ENCODE data around the gene MMP23B. TPM values are rescaled to one million over a fixed set of nuclear protein-coding genes. Genes with fewer than 3 reads are reported as not detected.

MMP23B gene
- not detected in 2 replicates for polyA plus RNA-seq

GRCh38 chr1:1631782-1632420 is at the start of gene MMP23B:
Gene MMP23B (plus strand): TSS chr1:1632173. CDS start chr1:1632219, 46 bp downstream.

GRCh38 chr1:1599935-1600860 is 31.8 kb upstream of the MMP23B start, which contains the start of gene FNDC10:
Gene FNDC10 (minus strand): TSS chr1:1600135. CDS start chr1:1600015, 120 bp downstream.

DNA sequence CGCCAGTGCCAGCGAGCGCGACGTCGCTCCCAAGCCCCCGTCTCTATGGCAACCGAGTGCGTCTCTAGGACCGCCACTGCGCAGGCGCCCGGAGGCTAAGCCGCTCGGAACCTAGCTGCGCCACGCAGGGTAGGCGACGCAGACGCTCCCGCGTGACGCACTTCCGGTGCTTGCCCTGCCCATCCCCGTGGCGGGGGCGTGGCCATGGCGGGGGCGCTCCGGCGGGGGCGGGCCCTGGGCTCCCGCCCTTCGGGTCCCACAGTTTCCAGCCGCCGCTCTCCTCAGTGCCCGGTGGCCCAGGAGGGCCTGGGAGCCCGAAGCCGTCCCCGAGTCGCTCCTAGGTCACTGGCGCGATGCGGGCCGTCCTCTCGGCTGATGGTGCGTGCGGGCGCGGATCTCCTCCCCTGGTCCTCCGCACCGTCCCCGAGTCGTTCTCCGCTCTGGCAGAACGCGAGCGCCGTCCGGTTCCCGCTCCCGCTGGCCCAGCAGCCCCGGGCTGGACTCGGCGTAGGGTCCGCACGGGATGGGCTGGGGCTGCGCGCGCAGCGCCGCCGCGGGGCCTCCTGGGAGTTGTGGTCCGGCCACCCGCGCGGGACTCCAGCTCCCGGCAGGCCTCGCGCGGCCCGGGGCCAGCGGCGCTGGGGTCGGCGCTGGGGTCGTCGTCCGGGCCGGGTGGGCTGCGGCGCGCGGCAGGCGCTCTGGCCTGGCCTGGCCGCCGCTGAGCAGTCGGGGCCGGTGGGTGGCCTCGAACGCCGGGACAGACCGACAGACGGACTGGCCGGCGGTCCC is 16.5 kb upstream of the MMP23B start, which contains the start of gene MIB2:
TSS of gene MIB2 (plus strand) at position 245 of the 789 bp plus-strand sequence. CDS start 7,953 bp downstream, outside the sequence.

DNA sequence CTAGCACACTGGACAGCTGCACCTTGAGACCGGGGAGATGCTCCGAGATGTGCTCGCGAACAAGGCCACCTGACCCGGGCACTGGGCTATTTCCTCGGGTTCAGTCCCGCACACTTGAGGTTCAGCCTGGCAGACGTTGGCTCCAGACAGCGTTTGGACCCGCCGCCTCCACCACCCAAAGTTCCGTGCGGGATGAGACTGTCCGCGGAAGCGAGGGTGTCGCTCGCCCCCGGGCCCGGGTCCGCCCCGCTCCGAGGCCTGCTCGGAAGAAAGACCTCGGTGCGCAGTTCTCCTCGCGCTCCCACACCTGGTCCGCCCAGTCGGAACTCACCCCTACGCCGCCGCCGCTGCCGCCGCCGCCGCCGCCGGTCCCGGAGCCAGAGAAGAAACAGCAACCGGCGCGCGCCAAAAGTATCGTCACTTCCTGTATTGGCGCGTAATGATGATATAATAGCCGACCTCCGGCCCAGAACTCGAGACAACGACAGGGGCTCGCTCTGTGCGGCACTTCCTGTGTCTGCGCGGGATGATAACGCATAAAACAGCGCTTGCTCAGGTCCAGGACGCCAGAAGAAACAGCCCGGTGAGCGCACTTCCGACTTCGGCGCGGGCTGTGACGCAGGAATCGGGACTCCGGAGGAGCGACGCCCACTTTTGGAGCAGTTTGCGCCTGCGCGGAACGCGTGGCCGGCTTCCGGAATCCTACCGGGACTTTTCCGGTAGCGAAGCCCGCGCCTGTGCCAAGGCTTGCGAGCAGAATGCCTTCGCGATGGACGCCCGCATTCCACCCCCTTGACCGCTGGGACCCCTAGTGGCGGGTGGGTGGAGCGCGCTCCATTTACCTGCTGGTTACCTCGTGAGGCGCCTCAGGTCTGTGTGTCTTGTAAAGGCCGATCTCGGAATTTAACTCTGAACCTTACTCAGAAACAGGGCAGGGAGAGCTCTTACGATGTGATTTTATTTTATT is 26.9 kb downstream of the MMP23B start, which contains the start of gene CDK11B:
TSS of gene CDK11B (minus strand) at position 422 of the 967 bp plus-strand sequence. CDS start 1,519 bp downstream, outside the sequence.

Other genes with a start within 250 kb of the MMP23B start
- 22.1 and 24.2 TPM in 2 replicates for gene CCNL2, start 232.8 kb upstream of the MMP23B start, polyA plus RNA-seq
- gene MRPL20, start 224.9 kb upstream of the MMP23B start, polyA plus RNA-seq: 252 and 299 TPM in 2 replicates
- gene ANKRD65, start 210.9 kb upstream of the MMP23B start, polyA plus RNA-seq: 0.24 TPM in 1 of 2 replicates, not detected in the other
- gene VWA1, start 196.5 kb upstream of the MMP23B start, polyA plus RNA-seq: 0.74 TPM in 1 of 2 replicates, not detected in the other
- 3.1 and 14.2 TPM in 2 replicates for gene ATAD3C, start 182.5 kb upstream of the MMP23B start, polyA plus RNA-seq
- not detected in 2 replicates for gene ATAD3B, start 160.4 kb upstream of the MMP23B start, polyA plus RNA-seq
- 0.10 and 0.27 TPM in 2 replicates for gene ATAD3A, start 120.0 kb upstream of the MMP23B start, polyA plus RNA-seq
- not detected in 2 replicates for gene TMEM240, start 91.5 kb upstream of the MMP23B start, polyA plus RNA-seq
- gene SSU72, start 57.3 kb upstream of the MMP23B start, polyA plus RNA-seq: 86.2 and 86.3 TPM in 2 replicates
- gene FNDC10, start 32.0 kb upstream of the MMP23B start, polyA plus RNA-seq: 1.5 and 1.9 TPM in 2 replicates
- gene MIB2, start 16.7 kb upstream of the MMP23B start, polyA plus RNA-seq: 1.2 and 1.9 TPM in 2 replicates
- gene CDK11B, start 26.8 kb downstream of the MMP23B start, polyA plus RNA-seq: 3.1 and 4.9 TPM in 2 replicates
- gene SLC35E2B, start 60.6 kb downstream of the MMP23B start, polyA plus RNA-seq: 5.5 and 7.4 TPM in 2 replicates
- gene CDK11A, start 92.2 kb downstream of the MMP23B start, polyA plus RNA-seq: 7.5 and 9.9 TPM in 2 replicates
- gene NADK, start 146.3 kb downstream of the MMP23B start, polyA plus RNA-seq: 0.81 and 3.2 TPM in 2 replicates

All from Purkinje cell (primary cell).